Neural crest cell (in vitro differentiated cells): ENCODE data around the gene APBB1IP. TPM values are rescaled to one million over a fixed set of nuclear protein-coding genes. Genes with fewer than 3 reads are reported as not detected.

Experiments
- DNase-seq: peaks from one replicate; pipeline ENCODE4 v3.0.0; 2021; ENCODE audit warnings: low read depth, mixed read lengths, low spot score
- H3K27ac Mint-ChIP-seq: one replicate; pipeline ENCODE4 v1.8.0; 2021; ENCODE audit warnings: mild to moderate bottlenecking, mixed read lengths; ENCODE audit not compliant: unreplicated experiment
- H3K27me3 Mint-ChIP-seq: 2 replicates; pipeline ENCODE4 v1.8.0; 2021; ENCODE audit warnings: low read depth, mild to moderate bottlenecking, mixed read lengths
- H3K36me3 Mint-ChIP-seq: 2 replicates; pipeline ENCODE4 v1.8.0; 2021; ENCODE audit warnings: low read depth, mild to moderate bottlenecking, mixed read lengths
- H3K4me1 Mint-ChIP-seq: 2 replicates; pipeline ENCODE4 v1.8.0; 2021; ENCODE audit warnings: mixed read lengths
- H3K4me3 Mint-ChIP-seq: one replicate; pipeline ENCODE4 v1.8.0; 2021; ENCODE audit warnings: mild to moderate bottlenecking, mixed read lengths
- H3K9me3 Mint-ChIP-seq: 2 replicates; pipeline ENCODE4 v1.8.0; 2021; ENCODE audit warnings: mixed read lengths
- CTCF ChIP-seq: fragments of 200-600 bp; sonication (generic); conservative IDR thresholded peaks from 2 replicates; pipeline ENCODE4 v1.5.0; 2021; ENCODE audit warnings: antibody characterized with exemption, mild to moderate bottlenecking
- total RNA-seq: library from RNA; stranded (reverse); gene quantifications from 2 replicates; pipeline ENCODE4 v1.2.1, GENCODE V29; 2021

The APBB1IP gene
- total RNA-seq, 1 donor from 2014 or later: not detected

GRCh38 chr10:26478061-26478460, 39.9 kb downstream of the APBB1IP start:
- Mint-ChIP-seq H3K4me3 (no peak overlapping the region), H3K27me3 (no peaks in the 10 kb centered on the region), H3K4me1 (no peaks in the 10 kb centered on the region), H3K27ac (no peak overlapping the region), H3K9me3 (no peaks in the 10 kb centered on the region), H3K36me3 (no peaks in the 10 kb centered on the region)
- no peak for TF ChIP-seq CTCF
- no peak for DNase-seq

GRCh38 chr10:26479766-26480492, 41.8 kb downstream of the APBB1IP start:
- no peak for DNase-seq
- H3K27ac Mint-ChIP-seq: no peak overlapping the region
- H3K27me3 Mint-ChIP-seq: no peaks in the 10 kb centered on the region
- H3K4me3 Mint-ChIP-seq: no peak overlapping the region
- no peaks in the 10 kb centered on the region for H3K4me1 Mint-ChIP-seq
- H3K36me3 Mint-ChIP-seq: no peaks in the 10 kb centered on the region
- H3K9me3 Mint-ChIP-seq: no peaks in the 10 kb centered on the region
- TF ChIP-seq CTCF: no peak

- Mint-ChIP-seq H3K36me3 (no peaks in the 10 kb centered on the region), H3K9me3 (no peaks in the 10 kb centered on the region), H3K4me3 (no peak overlapping the region), H3K4me1 (no peaks in the 10 kb centered on the region), H3K27ac (no peak overlapping the region), H3K27me3 (no peaks in the 10 kb centered on the region)
- no peak for TF ChIP-seq CTCF
- no peak for DNase-seq
These were observed 43.2 kb downstream of the APBB1IP start for GRCh38 chr10:26481315-26481692.

GRCh38 chr10:26481914-26482550, 43.9 kb downstream of the APBB1IP start:
- TF ChIP-seq CTCF: no peak
- Mint-ChIP-seq H3K27me3 (no peaks in the 10 kb centered on the region), H3K27ac (no peak overlapping the region), H3K36me3 (no peaks in the 10 kb centered on the region), H3K4me3 (no peak overlapping the region), H3K9me3 (no peaks in the 10 kb centered on the region), H3K4me1 (no peaks in the 10 kb centered on the region)
- DNase-seq: no peak

GRCh38 chr10:26483554-26483953, 45.4 kb downstream of the APBB1IP start:
- no peaks in the 10 kb centered on the region for H3K36me3 Mint-ChIP-seq
- no peak overlapping the region for H3K27ac Mint-ChIP-seq
- H3K27me3 Mint-ChIP-seq: no peaks in the 10 kb centered on the region
- no peaks in the 10 kb centered on the region for H3K4me1 Mint-ChIP-seq
- no peaks in the 10 kb centered on the region for H3K9me3 Mint-ChIP-seq
- H3K4me3 Mint-ChIP-seq: no peak overlapping the region
- no peak for TF ChIP-seq CTCF
- DNase-seq: no peak
